ENCODE measurements around the gene SMARCAD1.
A peak's percentile ranks its signal among the peaks of the same experiment; 100 is the strongest.

DNA sequence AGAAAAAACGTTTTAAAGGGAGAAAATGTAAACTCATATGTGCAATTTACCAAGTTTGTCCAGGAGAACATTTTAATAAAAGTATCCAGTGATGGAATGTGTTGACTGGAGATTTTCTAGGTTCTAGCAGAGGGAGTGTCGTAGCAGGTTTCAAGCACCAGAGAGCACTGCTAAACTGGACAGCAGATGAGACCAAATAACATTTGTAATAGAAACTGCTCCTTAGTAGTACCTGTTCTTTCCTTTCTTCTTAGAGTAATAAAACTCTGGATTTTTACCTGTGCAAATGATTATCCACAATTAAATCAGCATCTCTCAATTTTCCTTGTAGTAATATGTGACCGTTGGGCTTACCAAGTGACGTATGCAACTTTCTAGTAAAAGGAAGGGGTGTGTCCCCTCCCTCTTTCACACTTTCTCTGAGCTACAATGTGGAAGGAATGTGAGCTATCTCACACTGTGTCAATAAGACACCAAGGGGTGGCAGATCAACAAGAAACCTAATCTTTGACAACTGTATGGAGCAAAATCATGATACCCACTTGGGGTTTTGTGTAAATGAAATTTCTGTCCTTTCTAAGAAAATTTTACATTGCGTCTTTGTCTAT is 125.4 kb downstream of the SMARCAD1 start:
- TF ChIP-seq, protein P1, sequence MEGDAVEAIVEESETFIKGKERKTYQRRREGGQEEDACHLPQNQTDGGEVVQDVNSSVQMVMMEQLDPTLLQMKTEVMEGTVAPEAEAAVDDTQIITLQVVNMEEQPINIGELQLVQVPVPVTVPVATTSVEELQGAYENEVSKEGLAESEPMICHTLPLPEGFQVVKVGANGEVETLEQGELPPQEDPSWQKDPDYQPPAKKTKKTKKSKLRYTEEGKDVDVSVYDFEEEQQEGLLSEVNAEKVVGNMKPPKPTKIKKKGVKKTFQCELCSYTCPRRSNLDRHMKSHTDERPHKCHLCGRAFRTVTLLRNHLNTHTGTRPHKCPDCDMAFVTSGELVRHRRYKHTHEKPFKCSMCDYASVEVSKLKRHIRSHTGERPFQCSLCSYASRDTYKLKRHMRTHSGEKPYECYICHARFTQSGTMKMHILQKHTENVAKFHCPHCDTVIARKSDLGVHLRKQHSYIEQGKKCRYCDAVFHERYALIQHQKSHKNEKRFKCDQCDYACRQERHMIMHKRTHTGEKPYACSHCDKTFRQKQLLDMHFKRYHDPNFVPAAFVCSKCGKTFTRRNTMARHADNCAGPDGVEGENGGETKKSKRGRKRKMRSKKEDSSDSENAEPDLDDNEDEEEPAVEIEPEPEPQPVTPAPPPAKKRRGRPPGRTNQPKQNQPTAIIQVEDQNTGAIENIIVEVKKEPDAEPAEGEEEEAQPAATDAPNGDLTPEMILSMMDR (IDR thresholded peaks at IDR 0.05; ENCODE audit: control extremely low read depth in 1 of 3, insufficient read depth in 1 of 3, low read depth in 1 of 3, low read length in 3 of 3), result peak in 2 of 3 experiments; percentile 23 to 48; a peak in 2 of 4 replicates
- TF ChIP-seq SIN3A (conservative IDR thresholded peaks at IDR 0.05 in 1 of 2, IDR thresholded peaks at IDR 0.05 in 1 of 2; ENCODE audit: low read depth in 1 of 2, low read length in 2 of 2), result no peak
- TF ChIP-seq EZH2 (IDR thresholded peaks at IDR 0.05; ENCODE audit: low read depth, low read length, severe bottlenecking), result no peak

All from H1 (cell line).